ENCODE measurements around the gene DDO. TPM values are rescaled to one million over a fixed set of nuclear protein-coding genes. Genes with fewer than 3 reads are reported as not detected.

The DDO gene
- total and polyA plus RNA-seq, 8 donors = 0.40 to 4.1 (median 1.2) TPM; not detected in 3

- no peaks in the 10 kb centered on the region for H3K36me3 ChIP-seq
- WGBS, 5 donors = 51 to 64% (median 56%) methylated on average over 4 of the region's 4 CpGs
- no peaks in the 10 kb centered on the region for H3K4me1 ChIP-seq
- no peak for DNase-seq
- H3K27me3 ChIP-seq = no peaks in the 10 kb centered on the region
- no peaks in the 10 kb centered on the region for H3K9me3 ChIP-seq
- no peak overlapping the region for H3K4me3 ChIP-seq
- TF ChIP-seq CTCF (IDR thresholded peaks at IDR 0.05) (no peak), POLR2AphosphoS5 (IDR thresholded peaks at IDR 0.05) (no peak), EP300 (IDR thresholded peaks at IDR 0.05) (no peak), POLR2A (IDR thresholded peaks at IDR 0.05) (no peak)
- no peak overlapping the region for H3K27ac ChIP-seq
- intact Hi-C loops (cut with DNase I; ENCODE audit: low total_unique reads) = no loop called here
These were observed 33.6 kb upstream of the DDO start for GRCh38 chr6:110448846-110449540.

DNA sequence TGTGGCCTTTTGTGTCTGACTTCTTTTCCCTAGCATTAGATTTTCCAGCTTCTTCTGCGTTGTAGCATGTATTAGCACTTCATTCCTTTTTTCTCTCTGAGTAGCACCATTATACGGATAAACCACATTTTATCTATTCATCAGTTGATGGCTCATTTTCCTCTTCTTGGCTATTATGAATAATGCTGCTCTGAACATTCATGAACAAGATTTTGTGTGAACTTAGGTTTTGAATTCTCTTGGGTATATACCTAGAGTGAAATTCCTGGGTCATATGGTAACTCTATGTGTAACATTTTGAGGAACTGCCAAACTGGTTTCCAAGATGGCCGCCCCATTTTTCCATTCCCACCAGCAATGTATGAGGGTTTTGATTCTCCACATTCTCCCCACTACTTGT lies 32.4 kb upstream of the DDO start:
- 92 to 96% (median 96%) methylated on average over 3 of the region's 3 CpGs for WGBS, 5 donors
- intact Hi-C loops (cut with DNase I; ENCODE audit: low total_unique reads) = no loop called here
- H3K4me1 ChIP-seq = no peaks in the 10 kb centered on the region
- no peak for DNase-seq
- no peak overlapping the region for H3K4me3 ChIP-seq
- H3K27me3 ChIP-seq = no peaks in the 10 kb centered on the region
- TF ChIP-seq POLR2AphosphoS5 (IDR thresholded peaks at IDR 0.05) = no peak
- TF ChIP-seq EP300 (IDR thresholded peaks at IDR 0.05) = no peak
- TF ChIP-seq CTCF (IDR thresholded peaks at IDR 0.05) = no peak
- no peak for TF ChIP-seq POLR2A (IDR thresholded peaks at IDR 0.05)
- no peaks in the 10 kb centered on the region for H3K9me3 ChIP-seq
- no peaks in the 10 kb centered on the region for H3K36me3 ChIP-seq
- no peak overlapping the region for H3K27ac ChIP-seq

- WGBS, 5 donors = 61 to 74% (median 66%) methylated on average over 4 of the region's 4 CpGs
- peak in 1 of 2 donors; percentile 31 for DNase-seq
These were observed 31.0 kb upstream of the DDO start for GRCh38 chr6:110446405-110446804.

DNA sequence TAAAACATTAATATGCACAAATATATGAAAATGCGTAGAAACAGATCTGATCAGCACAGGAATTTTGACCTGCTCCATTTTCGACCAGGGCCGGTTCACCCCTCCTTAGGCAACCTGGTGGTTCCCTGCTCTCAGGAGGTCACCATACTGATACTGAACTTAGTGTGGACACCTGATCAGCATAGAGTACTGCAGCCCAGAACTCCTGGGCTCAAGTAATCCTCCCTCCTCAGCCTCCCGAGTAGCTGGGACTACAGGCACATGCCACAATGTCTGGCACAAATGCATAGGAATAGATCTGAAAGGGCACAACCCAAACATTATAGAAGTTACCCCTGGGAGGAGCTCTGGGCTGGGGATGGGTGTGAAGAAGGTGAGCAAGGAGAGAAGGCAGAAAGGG lies 24.7 kb upstream of the DDO start:
- Histone ChIP-seq H3K4me3 (no peak overlapping the region), H3K9me3 (no peaks in the 10 kb centered on the region), H3K4me1 (no peaks in the 10 kb centered on the region), H3K27me3 (no peaks in the 10 kb centered on the region), H3K36me3 (no peaks in the 10 kb centered on the region), H3K27ac (no peak overlapping the region)
- DNase-seq = no peak
- no peak for TF ChIP-seq POLR2A (IDR thresholded peaks at IDR 0.05)
- TF ChIP-seq POLR2AphosphoS5 (IDR thresholded peaks at IDR 0.05) = no peak
- no peak for TF ChIP-seq EP300 (IDR thresholded peaks at IDR 0.05)
- no peak for TF ChIP-seq CTCF (IDR thresholded peaks at IDR 0.05)
- intact Hi-C loops (cut with DNase I; ENCODE audit: low total_unique reads) = no loop called here
- WGBS, 5 donors = 82 to 89% (median 86%) methylated on average over 4 of the region's 4 CpGs

More at GRCh38 chr6:110446405-110446804, 31.0 kb upstream of the DDO start:
- Histone ChIP-seq H3K36me3 (no peaks in the 10 kb centered on the region), H3K9me3 (no peaks in the 10 kb centered on the region), H3K27ac (no peak overlapping the region), H3K4me3 (no peak overlapping the region), H3K4me1 (no peaks in the 10 kb centered on the region), H3K27me3 (no peaks in the 10 kb centered on the region)
- intact Hi-C loops (cut with DNase I; ENCODE audit: low total_unique reads) = no loop called here
- no peak for TF ChIP-seq POLR2AphosphoS5 (IDR thresholded peaks at IDR 0.05)
- no peak for TF ChIP-seq EP300 (IDR thresholded peaks at IDR 0.05)

GRCh38 chr6:110439356-110439755 lies 24.0 kb upstream of the DDO start:
- 54 to 68% (median 65%) methylated on average over 5 of the region's 5 CpGs for WGBS, 5 donors
- no peak for DNase-seq
- Histone ChIP-seq H3K36me3 (no peaks in the 10 kb centered on the region), H3K4me1 (no peaks in the 10 kb centered on the region), H3K4me3 (no peak overlapping the region), H3K9me3 (no peaks in the 10 kb centered on the region), H3K27ac (no peak overlapping the region), H3K27me3 (no peaks in the 10 kb centered on the region)
- TF ChIP-seq EP300 (IDR thresholded peaks at IDR 0.05) = no peak
- intact Hi-C loops (cut with DNase I; ENCODE audit: low total_unique reads) = no loop called here
